H1 (cell line): ENCODE data around the gene ACTR6. TPM values are rescaled to one million over a fixed set of nuclear protein-coding genes. Genes with fewer than 3 reads are reported as not detected.

Experiments
- CTCF ChIA-PET: fragments of 300-600 bp; sonication (Branson Sonifier 250); formaldehyde crosslinking; loops from one replicate; lab custom pipeline; 2021; ENCODE audit not compliant: partially characterized antibody; lab: Charles Lee
- POLR2A ChIA-PET: fragments of 300-600 bp; sonication (Branson Sonifier 250); formaldehyde crosslinking; loops from one replicate; lab custom pipeline; 2021; ENCODE audit warnings: inconsistent platforms; ENCODE audit not compliant: partially characterized antibody; lab: Charles Lee
- DNase-seq, 2 experiments: peaks; one replicate each; pipeline versions ENCODE4 v3.0.0 to v3.0.0-alpha.2; 2010 to 2022; ENCODE audit warnings: low spot score in 2 of 2, low read depth in 1 of 2, mixed read lengths in 1 of 2
- FAIRE-seq: peaks from 2 replicates; lab custom pipeline; 2011; peaks lifted over from hg19 to GRCh38; lab: Jason Lieb, UNC
- H2AFZ ChIP-seq: 2 replicates; pipeline ENCODE4 v1.8.1; 2012; ENCODE audit warnings: low read length, inconsistent platforms
- H2AK5ac ChIP-seq: 2 replicates; pipeline ENCODE4 v1.6.1; 2013; ENCODE audit warnings: low read depth, low read length
- H2BK120ac ChIP-seq: replicated peaks from 2 replicates; pipeline ENCODE3; 2013; ENCODE audit warnings: low read depth, low read length, inconsistent platforms
- H2BK12ac ChIP-seq: 2 replicates; pipeline ENCODE4 v1.6.1; 2013; ENCODE audit warnings: low read depth, low read length
- H2BK15ac ChIP-seq: 2 replicates; pipeline ENCODE4 v1.6.1; 2013; ENCODE audit warnings: low read length
- H2BK20ac ChIP-seq: 2 replicates; pipeline ENCODE4 v1.6.1; 2013; ENCODE audit warnings: low read length
- H2BK5ac ChIP-seq: 2 replicates; pipeline ENCODE4 v1.6.1; 2013; ENCODE audit warnings: low read depth, low read length
- H3K14ac ChIP-seq: 2 replicates; pipeline ENCODE4 v1.6.1; 2013; ENCODE audit warnings: inconsistent platforms; ENCODE audit not compliant: insufficient read length
- H3K18ac ChIP-seq: 2 replicates; pipeline ENCODE4 v1.6.1; 2013; ENCODE audit warnings: low read length; ENCODE audit errors: extremely low read depth
- H3K23ac ChIP-seq: 2 replicates; pipeline ENCODE4 v1.6.1; 2013; ENCODE audit warnings: inconsistent platforms; ENCODE audit not compliant: insufficient read length
- H3K23me2 ChIP-seq: 2 replicates; pipeline ENCODE4 v1.6.1; 2013; ENCODE audit warnings: low read depth, low read length
- H3K27ac ChIP-seq: 2 replicates; pipeline ENCODE4 v1.6.1; 2011; ENCODE audit warnings: low read depth, low read length, inconsistent platforms
- H3K27me3 ChIP-seq, 4 experiments: replicated peaks in 1 of 4; 1 replicate in 1 of 4; 2 replicates in 3 of 4; pipeline versions ENCODE4 v1.6.1 to v1.8.1; 2011 to 2013; ENCODE audit warnings: low read length in 3 of 4, mild to moderate bottlenecking in 3 of 4, inconsistent platforms in 2 of 4, mixed read lengths in 2 of 4, moderate library complexity in 1 of 4; ENCODE audit not compliant: control insufficient read depth in 3 of 4, insufficient read depth in 3 of 4; ENCODE audit errors: extremely low read depth in 1 of 4
- H3K36me3 ChIP-seq, 4 experiments: 2 replicates each; pipeline versions ENCODE4 v1.6.1 to v1.8.1; 2011 to 2013; ENCODE audit warnings: mild to moderate bottlenecking in 4 of 4, low read length in 3 of 4, moderate library complexity in 2 of 4, control low read depth in 1 of 4, inconsistent platforms in 1 of 4; ENCODE audit not compliant: insufficient read depth in 4 of 4, control insufficient read depth in 2 of 4
- H3K4ac ChIP-seq: replicated peaks from 2 replicates; pipeline ENCODE3; 2013; ENCODE audit warnings: low read length, low read depth, mixed read lengths, inconsistent platforms; ENCODE audit not compliant: insufficient read length
- H3K4me1 ChIP-seq, 4 experiments: replicated peaks in 1 of 4; 1 replicate in 1 of 4; 2 replicates in 3 of 4; pipeline versions ENCODE4 v1.6.1 to v1.8.1; 2011 to 2013; ENCODE audit warnings: low read length in 3 of 4, inconsistent platforms in 2 of 4, mixed read lengths in 1 of 4; ENCODE audit not compliant: insufficient read depth in 4 of 4, control insufficient read depth in 3 of 4
- H3K4me2 ChIP-seq, 2 experiments: 2 replicates each; pipeline versions ENCODE4 v1.6.1 to v1.8.1; 2011 to 2013; ENCODE audit warnings: low read depth in 2 of 2, low read length in 2 of 2, control low read depth in 1 of 2, inconsistent platforms in 1 of 2, mild to moderate bottlenecking in 1 of 2; ENCODE audit not compliant: insufficient read depth in 1 of 2
- H3K4me3 ChIP-seq, 4 experiments: fragments of 200-600, 300-600 bp in 1 of 4; sonication (generic), shearing (Covaris generic), sonication (Bioruptor Twin) in 1 of 4; 2 replicates each; pipeline versions ENCODE4 v1.5.1 to v1.8.1; 2011 to 2016; ENCODE audit warnings: low read length in 4 of 4, low read depth in 3 of 4, control low read depth in 2 of 4, inconsistent platforms in 2 of 4, mild to moderate bottlenecking in 2 of 4, mixed read lengths in 1 of 4, moderate library complexity in 1 of 4; ENCODE audit not compliant: insufficient read depth in 2 of 4; ENCODE audit errors: extremely low read depth in 1 of 4
- H3K56ac ChIP-seq: replicated peaks from 2 replicates; pipeline ENCODE3; 2013; ENCODE audit warnings: low read depth, mild to moderate bottlenecking, mixed read lengths, low read length, inconsistent platforms; ENCODE audit not compliant: insufficient read length
- H3K79me1 ChIP-seq: 2 replicates; pipeline ENCODE4 v1.6.1; 2013; ENCODE audit warnings: low read depth, low read length, control low read depth
- H3K79me2 ChIP-seq, 2 experiments: 2 replicates each; pipeline versions ENCODE4 v1.6.1 to v1.8.1; 2012 to 2013; ENCODE audit warnings: low read length in 2 of 2, mild to moderate bottlenecking in 2 of 2, inconsistent platforms in 1 of 2; ENCODE audit not compliant: insufficient read depth in 2 of 2, control insufficient read depth in 1 of 2
- H3K9ac ChIP-seq, 4 experiments: replicated peaks in 1 of 4; 1 replicate in 1 of 4; 2 replicates in 3 of 4; pipeline versions ENCODE4 v1.6.1 to v1.8.1; 2011 to 2013; ENCODE audit warnings: low read depth in 3 of 4, low read length in 3 of 4, control low read depth in 2 of 4, mild to moderate bottlenecking in 2 of 4, moderate library complexity in 2 of 4, inconsistent platforms in 1 of 4; ENCODE audit errors: extremely low read depth in 1 of 4
- H3K9me3 ChIP-seq, 2 experiments: 2 replicates each; pipeline versions ENCODE4 v1.6.1 to v1.8.1; 2012 to 2013; ENCODE audit warnings: mild to moderate bottlenecking in 2 of 2, moderate library complexity in 2 of 2, control low read depth in 1 of 2, inconsistent platforms in 1 of 2, low read depth in 1 of 2, low read length in 1 of 2, mixed read lengths in 1 of 2; ENCODE audit not compliant: insufficient read depth in 2 of 2
- H4K20me1 ChIP-seq, 2 experiments: replicated peaks in 1 of 2; 2 replicates each; pipeline versions ENCODE3 to v1.8.1; 2011 to 2013; ENCODE audit warnings: inconsistent platforms in 2 of 2, low read length in 2 of 2, mild to moderate bottlenecking in 1 of 2; ENCODE audit not compliant: insufficient read depth in 2 of 2, control insufficient read depth in 1 of 2
- H4K5ac ChIP-seq: 2 replicates; pipeline ENCODE4 v1.6.1; 2013; ENCODE audit warnings: low read length, low read depth, mixed read lengths, inconsistent platforms; ENCODE audit not compliant: insufficient read length
- H4K8ac ChIP-seq: 2 replicates; pipeline ENCODE4 v1.8.0; 2013; ENCODE audit warnings: mild to moderate bottlenecking, moderate library complexity, low read length, inconsistent platforms; ENCODE audit not compliant: insufficient read depth; ENCODE audit errors: extremely low read depth
- H4K91ac ChIP-seq: replicated peaks from 2 replicates; pipeline ENCODE3; 2013; ENCODE audit warnings: low read length, mixed read lengths, inconsistent platforms; ENCODE audit not compliant: insufficient read length
- ASH2L ChIP-seq: fragments of 200-600, 300-600 bp; sonication (generic); IDR thresholded peaks from one replicate; pipeline ENCODE4 v1.7.1; 2017; ENCODE audit warnings: low read length
- CHD2 ChIP-seq: IDR thresholded peaks from 2 replicates; pipeline ENCODE4 v1.6.1; 2012; ENCODE audit warnings: low read length, improper control_type of control experiment
- CTBP2 ChIP-seq: IDR thresholded peaks from 2 replicates; pipeline ENCODE4 v1.7.0; 2011; ENCODE audit warnings: borderline replicate concordance, mild to moderate bottlenecking, moderate library complexity, mixed read lengths, low read length; ENCODE audit not compliant: insufficient read depth, insufficient read length
- EP300 ChIP-seq, 2 experiments: IDR thresholded peaks; 1 replicate in 1 of 2; 2 replicates in 1 of 2; pipeline ENCODE4 v1.6.1; 2011 to 2012; ENCODE audit warnings: low read depth in 2 of 2, low read length in 2 of 2, mild to moderate bottlenecking in 2 of 2, borderline replicate concordance in 1 of 2, inconsistent platforms in 1 of 2, moderate library complexity in 1 of 2
- NRF1 ChIP-seq: IDR thresholded peaks from 2 replicates; pipeline ENCODE4 v1.6.1; 2011; ENCODE audit warnings: mild to moderate bottlenecking, low read depth, low read length, improper control_type of control experiment
- POLR2AphosphoS5 ChIP-seq: IDR thresholded peaks from 2 replicates; pipeline ENCODE4 v1.6.1; 2011; ENCODE audit warnings: low read depth, low read length
- ZNF274 ChIP-seq: IDR thresholded peaks from 2 replicates; pipeline ENCODE4 v1.7.0; 2012; ENCODE audit warnings: low read length, borderline replicate concordance; ENCODE audit errors: extremely low read depth
- WGBS, 2 experiments: shearing (Covaris generic) in 1 of 2; methylation state at CpG; one replicate each; pipeline versions ENCODE4 v1.1.6 to v1.1.7; 2013 to 2015; ENCODE audit warnings: low lambda C conversion rate in 2 of 2, mixed read lengths in 2 of 2, inconsistent platforms in 1 of 2, low coverage in 1 of 2, missing lambda C conversion rate in 1 of 2; ENCODE audit not compliant: insufficient replicate concordance in 2 of 2, insufficient coverage in 1 of 2, insufficient read length in 1 of 2; ENCODE audit errors: extremely low coverage in 1 of 2, missing lambda C conversion rate in 1 of 2; 5-methylcytosine and 5-hydroxymethylcytosine counted together
- polyA plus RNA-seq, 7 experiments: library from polyadenylated mRNA; depleted of rRNA in 3 of 7; stranded (reverse) in 5 of 7; unstranded in 2 of 7; fragments of >200 nt in 5 of 7; fragments of 200-250 nt in 2 of 7; gene quantifications; 1 replicate in 5 of 7; 2 replicates in 1 of 7; 4 replicates in 1 of 7; pipeline versions ENCODE4 v1.2.1 to v1.2.3, GENCODE V29; 2011 to 2013; ENCODE audit warnings: missing spikeins in 2 of 7, mixed read lengths in 2 of 7
- total RNA-seq: library from RNA; stranded (reverse); fragmentation: NEBNext Ultra II Directional; extraction: Animal tissue kit (Norgen Biotek cat#: 25700); gene quantifications from 2 replicates; pipeline ENCODE4 v1.2.1, GENCODE V29; 2021
- TF ChIP-seq, protein P1 (sequence below), 3 experiments: IDR thresholded peaks; 1 replicate in 2 of 3; 2 replicates in 1 of 3; pipeline versions ENCODE4 v1.5.1 to v1.6.1; 2011; ENCODE audit warnings: low read length in 3 of 3, mild to moderate bottlenecking in 3 of 3, inconsistent platforms in 2 of 3, low read depth in 1 of 3, moderate library complexity in 1 of 3; ENCODE audit not compliant: insufficient read depth in 1 of 3; ENCODE audit errors: control extremely low read depth in 1 of 3
- TF ChIP-seq, protein P2 (sequence below): IDR thresholded peaks from 2 replicates; pipeline ENCODE4 v1.6.1; 2011; ENCODE audit warnings: low read length, improper control_type of control experiment

Gene ACTR6
- total and polyA plus RNA-seq, 2 of the 8 experiments (the other 6 are each of a cell fraction or from before 2014, with no cell fraction given), result 10.2 to 36.8 TPM

DNA sequence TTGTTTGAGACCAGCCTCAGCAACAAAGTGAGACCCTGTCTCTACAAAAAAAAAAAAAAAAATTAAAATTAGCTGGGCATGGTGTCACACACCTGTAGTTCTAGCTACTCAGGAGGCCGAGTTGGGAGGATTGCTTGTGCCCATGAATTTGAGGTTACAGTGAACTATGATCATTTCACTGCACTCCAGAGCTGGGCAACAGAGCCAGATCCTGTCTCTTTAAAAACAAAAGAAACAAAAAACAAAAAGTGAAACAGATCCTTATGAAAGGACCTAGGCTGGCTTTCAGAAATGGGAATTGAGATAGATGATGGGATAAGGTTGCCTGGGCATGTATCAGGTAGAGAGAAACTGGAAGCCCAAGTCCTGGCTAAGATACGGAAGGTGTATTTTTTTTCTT, 13.9 kb downstream of the ACTR6 start:
- no peaks in the 10 kb centered on the region for H3K23me2 ChIP-seq
- 96% methylated on average over 2 of the region's 2 CpGs; no CpG with 5 or more reads in 1 of the 2 experiments for WGBS, 2 experiments
- ChIA-PET POLR2A (no interaction called here), CTCF (interaction anchor here (1.0 to 1.3 kb wide), 3 partner anchors 10 to 18 kb away, joined by 3 to 5 read pairs (median 4); no protein-coding TSS in a partner anchor)
- no peak overlapping the region for H3K4me2 ChIP-seq
- H3K79me1 ChIP-seq, result no peaks in the 10 kb centered on the region
- DNase-seq, result no peak
- peaks cover 0 to 2% of the 10 kb centered on the region in 2 experiments for H4K20me1 ChIP-seq
- H3K23ac ChIP-seq, result no peak overlapping the region
- H3K4me3 ChIP-seq, result no peak overlapping the region
- no peak overlapping the region for H2BK5ac ChIP-seq
- H4K5ac ChIP-seq, result no peak overlapping the region
- H2BK15ac ChIP-seq, result no peak overlapping the region
- H4K91ac ChIP-seq, result no peak overlapping the region
- H3K27ac ChIP-seq, result no peak overlapping the region
- H2BK120ac ChIP-seq, result no peak overlapping the region
- H3K14ac ChIP-seq, result no peak overlapping the region
- H2AK5ac ChIP-seq, result no peak overlapping the region
- no peak overlapping the region for H3K4ac ChIP-seq
- no peak overlapping the region for H2BK20ac ChIP-seq
- no peak overlapping the region for H4K8ac ChIP-seq
- no peak overlapping the region for H3K9ac ChIP-seq
- no peak overlapping the region for H2BK12ac ChIP-seq
- H3K36me3 ChIP-seq, result peaks cover 0 to 70% (median 21%) of the 10 kb centered on the region in 4 experiments; a peak in 5 of 8 replicates
- H3K4me1 ChIP-seq, result no peaks in the 10 kb centered on the region
- no peaks in the 10 kb centered on the region for H3K9me3 ChIP-seq
- no peaks in the 10 kb centered on the region for H3K27me3 ChIP-seq
- no peak overlapping the region for H2AFZ ChIP-seq
- no peaks in the 10 kb centered on the region for H3K79me2 ChIP-seq
- H3K18ac ChIP-seq, result no peak overlapping the region
- no peak for FAIRE-seq
- no peak overlapping the region for H3K56ac ChIP-seq
- TF ChIP-seq EP300 (IDR thresholded peaks at IDR 0.05; ENCODE audit: borderline replicate concordance in 1 of 2, low read depth in 2 of 2, low read length in 2 of 2) (no peak), CHD2 (no peak), ZNF274 (no peak), CTBP2 (no peak), NRF1 (no peak), ASH2L (no peak), POLR2AphosphoS5 (no peak)
- TF ChIP-seq, protein P1, sequence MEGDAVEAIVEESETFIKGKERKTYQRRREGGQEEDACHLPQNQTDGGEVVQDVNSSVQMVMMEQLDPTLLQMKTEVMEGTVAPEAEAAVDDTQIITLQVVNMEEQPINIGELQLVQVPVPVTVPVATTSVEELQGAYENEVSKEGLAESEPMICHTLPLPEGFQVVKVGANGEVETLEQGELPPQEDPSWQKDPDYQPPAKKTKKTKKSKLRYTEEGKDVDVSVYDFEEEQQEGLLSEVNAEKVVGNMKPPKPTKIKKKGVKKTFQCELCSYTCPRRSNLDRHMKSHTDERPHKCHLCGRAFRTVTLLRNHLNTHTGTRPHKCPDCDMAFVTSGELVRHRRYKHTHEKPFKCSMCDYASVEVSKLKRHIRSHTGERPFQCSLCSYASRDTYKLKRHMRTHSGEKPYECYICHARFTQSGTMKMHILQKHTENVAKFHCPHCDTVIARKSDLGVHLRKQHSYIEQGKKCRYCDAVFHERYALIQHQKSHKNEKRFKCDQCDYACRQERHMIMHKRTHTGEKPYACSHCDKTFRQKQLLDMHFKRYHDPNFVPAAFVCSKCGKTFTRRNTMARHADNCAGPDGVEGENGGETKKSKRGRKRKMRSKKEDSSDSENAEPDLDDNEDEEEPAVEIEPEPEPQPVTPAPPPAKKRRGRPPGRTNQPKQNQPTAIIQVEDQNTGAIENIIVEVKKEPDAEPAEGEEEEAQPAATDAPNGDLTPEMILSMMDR (IDR thresholded peaks at IDR 0.05; ENCODE audit: control extremely low read depth in 1 of 3, insufficient read depth in 1 of 3, low read depth in 1 of 3, low read length in 3 of 3), result no peak
- TF ChIP-seq, protein P2, sequence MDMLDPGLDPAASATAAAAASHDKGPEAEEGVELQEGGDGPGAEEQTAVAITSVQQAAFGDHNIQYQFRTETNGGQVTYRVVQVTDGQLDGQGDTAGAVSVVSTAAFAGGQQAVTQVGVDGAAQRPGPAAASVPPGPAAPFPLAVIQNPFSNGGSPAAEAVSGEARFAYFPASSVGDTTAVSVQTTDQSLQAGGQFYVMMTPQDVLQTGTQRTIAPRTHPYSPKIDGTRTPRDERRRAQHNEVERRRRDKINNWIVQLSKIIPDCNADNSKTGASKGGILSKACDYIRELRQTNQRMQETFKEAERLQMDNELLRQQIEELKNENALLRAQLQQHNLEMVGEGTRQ, result no peak
